Nephron (organoid): ENCODE measurements around the gene ATIC.

Source experiments
- H3K27ac Mint-ChIP-seq, 3 experiments: 2 replicates each; pipeline ENCODE4 v1.8.0; 2020; ENCODE audit warnings: mixed read lengths in 3 of 3, mild to moderate bottlenecking in 2 of 3, moderate library complexity in 1 of 3
- H3K27me3 Mint-ChIP-seq: 2 replicates; pipeline ENCODE4 v1.8.0; 2021; ENCODE audit warnings: low read depth, mild to moderate bottlenecking, moderate library complexity, mixed read lengths
- H3K36me3 Mint-ChIP-seq: 2 replicates; pipeline ENCODE4 v1.8.0; 2020; ENCODE audit warnings: low read depth, mixed read lengths
- H3K4me1 Mint-ChIP-seq: 2 replicates; pipeline ENCODE4 v1.8.0; 2020; ENCODE audit warnings: mixed read lengths
- H3K4me3 Mint-ChIP-seq, 3 experiments: 2 replicates each; pipeline ENCODE4 v1.8.0; 2020; ENCODE audit warnings: mild to moderate bottlenecking in 3 of 3, mixed read lengths in 3 of 3, moderate library complexity in 2 of 3
- H3K9me3 Mint-ChIP-seq: 2 replicates; pipeline ENCODE4 v1.8.0; 2020; ENCODE audit warnings: mixed read lengths
- TF ChIP-seq, protein P1 (sequence below), 3 experiments: fragments of 200-600 bp; sonication (generic); IDR thresholded peaks; one replicate each; pipeline ENCODE4 v1.5.0; 2021; ENCODE audit warnings: antibody characterized with exemption in 3 of 3; ENCODE audit not compliant: unreplicated experiment in 3 of 3

Gene ATIC

DNA sequence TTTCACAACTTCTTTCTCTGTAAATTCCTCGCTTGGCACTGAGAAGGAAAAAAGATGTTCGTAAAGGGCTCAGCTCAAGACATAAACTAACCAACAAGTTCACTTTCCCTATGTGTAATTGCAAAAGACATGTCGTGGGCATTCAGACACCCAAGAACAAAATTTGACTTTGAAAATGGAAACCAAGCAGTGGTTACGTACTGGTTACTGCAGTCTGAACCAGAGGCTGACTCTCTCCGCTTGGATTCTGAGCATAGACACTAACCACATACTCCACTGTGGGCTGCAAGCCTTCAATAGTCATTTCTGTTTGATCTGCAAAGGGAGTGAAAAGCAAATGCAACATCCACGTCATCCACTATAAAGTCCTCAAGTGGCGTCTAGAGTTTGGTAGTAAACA, 70.2 kb downstream of the ATIC start:
- TF ChIP-seq, protein P1, sequence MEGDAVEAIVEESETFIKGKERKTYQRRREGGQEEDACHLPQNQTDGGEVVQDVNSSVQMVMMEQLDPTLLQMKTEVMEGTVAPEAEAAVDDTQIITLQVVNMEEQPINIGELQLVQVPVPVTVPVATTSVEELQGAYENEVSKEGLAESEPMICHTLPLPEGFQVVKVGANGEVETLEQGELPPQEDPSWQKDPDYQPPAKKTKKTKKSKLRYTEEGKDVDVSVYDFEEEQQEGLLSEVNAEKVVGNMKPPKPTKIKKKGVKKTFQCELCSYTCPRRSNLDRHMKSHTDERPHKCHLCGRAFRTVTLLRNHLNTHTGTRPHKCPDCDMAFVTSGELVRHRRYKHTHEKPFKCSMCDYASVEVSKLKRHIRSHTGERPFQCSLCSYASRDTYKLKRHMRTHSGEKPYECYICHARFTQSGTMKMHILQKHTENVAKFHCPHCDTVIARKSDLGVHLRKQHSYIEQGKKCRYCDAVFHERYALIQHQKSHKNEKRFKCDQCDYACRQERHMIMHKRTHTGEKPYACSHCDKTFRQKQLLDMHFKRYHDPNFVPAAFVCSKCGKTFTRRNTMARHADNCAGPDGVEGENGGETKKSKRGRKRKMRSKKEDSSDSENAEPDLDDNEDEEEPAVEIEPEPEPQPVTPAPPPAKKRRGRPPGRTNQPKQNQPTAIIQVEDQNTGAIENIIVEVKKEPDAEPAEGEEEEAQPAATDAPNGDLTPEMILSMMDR (IDR thresholded peaks at IDR 0.05; ENCODE audit: unreplicated experiment in 3 of 3) = no peak

DNA sequence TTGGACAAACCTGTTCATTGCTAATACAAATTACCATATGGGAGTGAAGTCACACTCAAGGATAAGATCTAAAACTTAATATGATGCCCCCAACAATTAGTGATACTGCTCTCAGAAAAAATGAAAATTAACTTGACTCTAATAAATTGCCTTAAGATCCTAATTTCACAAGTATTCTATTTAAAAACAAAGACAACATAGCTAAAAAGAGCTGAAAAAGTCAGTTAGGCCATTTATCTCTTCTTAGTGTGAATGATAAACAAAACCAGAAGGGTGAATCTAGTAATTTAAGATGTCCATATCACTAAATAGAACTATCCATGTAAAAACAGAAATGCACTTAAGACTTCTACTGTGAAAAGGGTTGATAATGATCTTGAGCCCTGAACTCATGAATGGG, 70.6 kb downstream of the ATIC start:
- peaks cover 73% of the 10 kb centered on the region for H3K36me3 Mint-ChIP-seq
- no peak overlapping the region for H3K4me3 Mint-ChIP-seq
- H3K9me3 Mint-ChIP-seq = no peaks in the 10 kb centered on the region
- H3K27ac Mint-ChIP-seq = no peak overlapping the region
- no peaks in the 10 kb centered on the region for H3K27me3 Mint-ChIP-seq
- no peaks in the 10 kb centered on the region for H3K4me1 Mint-ChIP-seq
- TF ChIP-seq, protein P1 (IDR thresholded peaks at IDR 0.05; ENCODE audit: unreplicated experiment in 3 of 3) = no peak

More for the DNA sequence above, 70.2 kb downstream of the ATIC start:
- Mint-ChIP-seq H3K4me1 (no peaks in the 10 kb centered on the region), H3K4me3 (no peak overlapping the region), H3K27me3 (no peaks in the 10 kb centered on the region), H3K27ac (no peak overlapping the region), H3K9me3 (no peaks in the 10 kb centered on the region), H3K36me3 (peaks cover 75% of the 10 kb centered on the region)

DNA sequence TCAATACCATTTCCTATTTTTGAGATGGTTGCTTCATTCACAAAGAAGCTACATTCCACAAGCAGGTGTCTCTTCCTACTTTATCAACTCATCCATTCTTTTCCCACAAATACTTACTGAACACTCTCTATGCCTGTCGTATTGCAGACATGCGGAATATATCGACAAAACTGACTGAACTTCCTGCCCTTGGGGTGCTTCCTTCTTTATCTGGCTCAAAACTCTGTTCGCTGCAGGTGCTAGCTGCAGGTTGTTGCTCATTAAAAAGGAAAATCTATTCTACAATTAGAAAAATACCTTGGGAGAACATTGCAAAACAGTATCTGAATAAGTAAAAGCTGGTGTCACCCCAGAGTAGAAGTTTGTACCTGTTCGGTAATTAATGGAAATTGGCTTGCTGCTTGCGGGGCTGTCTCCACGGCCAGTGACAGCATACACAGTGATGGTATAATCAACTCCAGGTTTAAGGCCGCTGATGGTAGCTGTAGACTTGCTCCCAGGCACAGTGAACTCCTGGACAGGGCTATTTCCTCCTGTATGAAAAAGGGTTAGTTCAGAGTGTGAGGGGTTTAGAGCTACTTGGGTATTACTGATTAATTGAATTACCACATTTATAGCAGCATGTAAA, 71.9 kb downstream of the ATIC start:
- Mint-ChIP-seq H3K27ac (no peak overlapping the region), H3K4me1 (no peaks in the 10 kb centered on the region), H3K9me3 (no peaks in the 10 kb centered on the region), H3K27me3 (no peaks in the 10 kb centered on the region), H3K36me3 (peaks cover 66% of the 10 kb centered on the region), H3K4me3 (no peak overlapping the region)
- TF ChIP-seq, protein P1 (IDR thresholded peaks at IDR 0.05; ENCODE audit: unreplicated experiment in 3 of 3) = no peak

DNA sequence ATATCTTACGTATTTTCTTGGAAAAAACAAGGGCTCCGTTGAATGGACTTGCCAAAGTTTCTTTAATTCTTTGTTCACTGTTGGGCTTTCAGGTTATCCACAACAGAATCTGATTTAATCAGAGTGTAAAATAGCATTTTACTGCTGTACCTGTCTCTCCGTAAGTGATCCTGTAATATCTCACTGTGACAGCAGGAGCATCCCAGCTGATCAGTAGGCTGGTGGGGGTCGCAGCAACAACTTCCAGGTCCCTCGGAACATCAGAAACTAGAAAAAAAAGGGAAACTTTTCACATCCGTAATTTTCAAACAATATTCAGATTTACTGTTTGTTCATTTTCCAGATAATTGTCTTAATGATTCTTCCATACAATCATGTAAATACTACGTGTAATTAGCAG, 72.9 kb downstream of the ATIC start:
- Mint-ChIP-seq H3K9me3 (no peaks in the 10 kb centered on the region), H3K4me3 (no peak overlapping the region), H3K27me3 (no peaks in the 10 kb centered on the region), H3K4me1 (no peaks in the 10 kb centered on the region), H3K27ac (no peak overlapping the region), H3K36me3 (peaks cover 60% of the 10 kb centered on the region)
- TF ChIP-seq, protein P1 (IDR thresholded peaks at IDR 0.05; ENCODE audit: unreplicated experiment in 3 of 3) = no peak

DNA sequence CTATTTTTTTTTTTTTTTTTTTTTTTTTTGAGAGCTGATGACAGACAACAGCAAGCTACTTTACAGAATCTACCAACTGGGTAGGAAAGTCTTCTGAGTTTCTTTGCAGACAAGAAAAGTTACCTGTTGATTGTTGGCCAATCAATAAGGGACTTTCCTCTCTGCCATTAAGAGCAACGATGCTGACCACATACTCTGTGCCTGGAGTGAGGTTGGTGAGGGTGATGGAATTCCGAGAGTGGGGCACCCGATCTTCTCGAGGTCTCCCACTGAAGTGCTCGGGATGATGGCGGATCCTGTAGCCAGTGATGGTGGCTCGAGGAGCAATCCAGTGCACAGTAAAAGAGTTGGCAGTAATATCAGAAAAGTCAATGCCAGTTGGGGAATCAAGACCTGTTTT, 74.7 kb downstream of the ATIC start:
- TF ChIP-seq, protein P1 (IDR thresholded peaks at IDR 0.05; ENCODE audit: unreplicated experiment in 3 of 3) = no peak
- H3K27me3 Mint-ChIP-seq = no peaks in the 10 kb centered on the region
- H3K36me3 Mint-ChIP-seq = peaks cover 68% of the 10 kb centered on the region
- H3K4me1 Mint-ChIP-seq = no peaks in the 10 kb centered on the region
- H3K9me3 Mint-ChIP-seq = no peaks in the 10 kb centered on the region
- H3K27ac Mint-ChIP-seq = no peak overlapping the region
- H3K4me3 Mint-ChIP-seq = no peak overlapping the region

DNA sequence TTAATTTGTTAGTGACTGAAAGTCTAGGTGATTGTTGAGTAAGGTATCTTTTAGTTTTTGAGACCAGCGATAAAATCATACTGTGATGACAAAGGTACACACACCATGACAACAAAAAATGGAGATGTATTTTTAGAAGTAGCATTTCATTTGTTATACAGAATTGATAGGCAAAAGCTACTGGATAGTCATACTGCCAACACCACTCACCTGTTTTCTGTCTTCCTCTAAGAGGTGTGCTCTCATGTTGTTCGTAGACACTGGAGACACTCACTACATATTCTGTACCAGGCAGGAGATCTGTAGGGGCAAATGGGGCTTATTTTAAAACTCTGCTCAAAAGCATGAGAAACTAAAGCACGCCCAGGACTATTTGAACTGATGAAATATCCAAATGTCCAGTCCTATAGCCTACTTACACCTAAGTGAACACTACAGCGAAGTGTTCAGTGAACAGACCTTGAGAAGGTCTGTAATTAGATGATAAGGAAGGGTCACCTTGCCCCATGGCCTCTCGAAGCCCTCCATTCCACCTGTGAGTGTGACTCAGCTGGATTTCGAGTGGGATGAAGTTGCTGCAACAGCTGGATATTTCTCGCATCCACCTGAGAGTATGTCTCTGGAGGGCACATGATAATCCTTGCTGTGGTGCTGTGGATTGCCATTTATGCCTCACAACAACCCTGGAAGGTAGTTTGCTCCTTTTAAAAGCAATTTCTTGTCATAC, 76.3 kb downstream of the ATIC start:
- H3K4me3 Mint-ChIP-seq = no peak overlapping the region
- TF ChIP-seq, protein P1 (IDR thresholded peaks at IDR 0.05; ENCODE audit: unreplicated experiment in 3 of 3) = no peak
- no peaks in the 10 kb centered on the region for H3K9me3 Mint-ChIP-seq
- H3K36me3 Mint-ChIP-seq = peaks cover 68% of the 10 kb centered on the region
- no peaks in the 10 kb centered on the region for H3K4me1 Mint-ChIP-seq
- H3K27me3 Mint-ChIP-seq = no peaks in the 10 kb centered on the region
- no peak overlapping the region for H3K27ac Mint-ChIP-seq
